HG03354 (cell line): ENCODE measurements around the gene TTL.

Experiments
- ATAC-seq: cut with Tn5 transposase; IDR thresholded peaks from one replicate; pipeline ENCODE4 v1.9.1; 2021; ENCODE audit warnings: mild to moderate bottlenecking; ENCODE audit not compliant: unreplicated experiment, poor library complexity, severe bottlenecking

The TTL gene

DNA sequence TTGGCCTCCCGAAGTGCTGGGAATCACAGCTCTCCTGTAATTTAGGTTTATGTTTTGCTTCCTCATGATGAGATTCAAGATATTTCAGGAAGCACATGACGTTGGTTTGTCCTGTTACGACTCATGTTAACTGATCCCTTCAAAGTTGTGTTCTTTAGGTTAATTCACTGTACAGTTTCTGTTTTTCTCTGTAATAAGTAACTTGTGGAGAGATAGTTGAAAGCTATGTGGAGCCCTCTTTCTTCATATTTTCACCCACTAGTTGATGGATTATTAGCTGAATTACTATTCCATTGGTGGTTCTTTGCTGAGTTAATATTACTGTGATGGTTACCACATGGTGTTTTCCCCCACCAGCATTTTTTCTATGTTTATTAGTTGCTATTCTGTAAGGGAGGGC lies 84.1 kb downstream of the TTL start:
- ATAC-seq: peak; percentile 82

DNA sequence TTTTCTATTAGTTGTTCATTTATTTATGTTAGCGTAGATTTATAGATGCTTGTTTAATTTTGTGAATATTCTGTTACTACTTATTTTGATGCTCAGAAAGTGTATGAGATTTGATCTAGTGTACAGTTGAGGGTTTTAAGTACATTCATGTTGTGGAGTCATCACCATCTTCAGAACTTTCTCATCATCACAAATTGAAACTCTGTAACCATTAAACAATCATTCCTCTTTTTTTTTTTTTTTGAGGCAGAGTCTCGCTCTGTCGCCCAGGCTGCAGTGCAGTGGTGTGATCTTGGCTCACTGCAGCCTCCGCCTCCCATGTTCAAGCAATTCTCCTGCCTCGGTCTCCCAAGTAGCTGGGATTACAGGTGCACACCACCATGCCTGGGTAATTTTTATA lies 84.6 kb downstream of the TTL start:
- peak; percentile 48 for ATAC-seq

DNA sequence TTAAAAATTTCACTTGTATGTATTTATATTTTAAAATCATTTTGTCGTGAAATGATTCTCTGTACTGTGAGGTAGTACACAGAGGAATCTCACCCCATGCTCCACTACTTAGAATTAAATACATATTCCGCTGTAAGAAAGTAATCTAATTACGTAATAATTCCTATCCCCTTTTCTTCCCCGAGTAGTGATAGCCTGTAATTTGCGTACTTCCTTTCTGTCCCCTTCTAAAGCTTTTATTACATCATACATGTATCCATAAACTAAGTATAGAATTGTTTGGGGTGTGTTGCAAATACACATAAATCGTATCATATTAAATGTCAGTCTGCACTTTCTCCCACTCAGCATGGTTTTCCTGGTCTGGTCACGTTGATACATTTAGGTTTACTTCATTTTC lies 90.0 kb downstream of the TTL start:
- no peak for ATAC-seq

DNA sequence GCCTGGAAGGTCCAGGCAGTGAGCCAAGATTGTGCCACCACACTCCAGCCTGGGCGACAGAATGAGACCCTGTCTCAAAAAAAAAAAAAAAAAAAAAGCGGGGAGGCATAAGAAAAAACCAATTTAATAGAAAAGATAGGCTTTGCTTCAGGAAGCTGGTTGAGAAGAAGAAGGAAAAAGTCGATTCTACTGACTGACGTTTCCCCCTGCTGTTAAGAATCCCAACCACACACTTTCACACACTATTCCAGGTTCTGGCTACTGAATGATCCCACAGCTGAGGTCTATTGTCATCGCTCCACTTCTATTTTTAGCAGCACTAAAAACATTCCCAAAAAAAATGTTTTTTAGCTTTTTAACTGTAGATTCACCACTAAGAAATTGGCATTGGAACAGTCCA lies 95.8 kb downstream of the TTL start:
- ATAC-seq: no peak

DNA sequence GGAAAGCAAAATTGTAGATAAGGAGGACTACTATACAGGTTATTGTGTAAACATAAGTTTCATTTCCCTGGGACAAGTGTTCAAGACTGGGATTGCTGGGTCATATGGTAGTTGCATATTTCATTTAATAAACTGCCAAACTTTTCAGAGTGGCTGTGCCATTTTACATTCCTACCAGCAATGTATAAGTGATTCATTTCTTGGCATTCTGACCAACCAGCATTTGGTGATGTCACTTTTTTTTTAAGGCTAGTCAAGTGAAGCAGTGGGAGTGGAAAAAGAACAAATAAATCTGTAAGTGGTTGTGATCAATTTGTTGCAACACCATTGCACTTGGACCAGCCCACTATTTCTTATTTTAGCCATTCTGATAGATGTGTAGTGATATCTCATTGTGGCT lies 97.3 kb downstream of the TTL start:
- no peak for ATAC-seq

DNA sequence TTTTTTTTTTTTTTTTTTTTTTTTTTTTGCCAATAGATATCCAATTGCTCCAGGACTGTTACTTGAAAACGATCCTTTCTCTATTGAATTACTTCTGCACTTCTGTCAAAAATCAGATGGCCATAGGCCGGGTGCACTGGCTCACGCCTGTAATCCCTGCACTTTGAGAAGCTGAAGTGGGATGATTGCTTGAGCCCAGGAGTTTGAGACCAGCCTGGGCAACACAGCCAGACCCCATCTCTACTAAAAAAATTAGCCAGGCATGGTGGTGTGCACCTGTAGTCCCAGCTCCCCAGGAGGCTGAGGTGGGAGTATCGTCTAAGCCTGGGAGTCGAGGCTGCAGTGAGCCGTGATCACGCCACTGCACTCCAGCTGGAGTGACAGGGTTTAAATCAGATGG lies 98.1 kb downstream of the TTL start:
- no peak for ATAC-seq

DNA sequence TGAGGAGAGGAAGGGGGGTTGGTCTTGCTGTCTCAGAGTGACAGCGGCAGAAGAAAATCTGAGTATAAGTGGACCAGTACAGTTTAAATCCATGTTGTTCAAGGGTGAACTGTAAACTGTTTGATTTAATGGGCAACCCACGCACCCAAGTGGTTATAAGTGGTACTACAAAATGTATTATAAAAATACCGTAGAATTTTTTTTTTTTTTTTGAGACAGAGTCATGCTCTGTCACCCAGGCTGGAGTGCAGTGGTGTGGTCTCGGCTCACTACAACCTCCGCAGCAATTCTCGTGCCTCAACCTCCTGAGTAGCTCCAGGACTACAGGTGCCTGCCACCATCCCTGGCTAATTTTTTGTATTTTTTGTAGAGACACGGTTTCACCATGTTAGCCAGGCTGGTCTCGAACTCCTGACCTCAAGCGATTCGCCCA lies 100.4 kb downstream of the TTL start:
- ATAC-seq: no peak

DNA sequence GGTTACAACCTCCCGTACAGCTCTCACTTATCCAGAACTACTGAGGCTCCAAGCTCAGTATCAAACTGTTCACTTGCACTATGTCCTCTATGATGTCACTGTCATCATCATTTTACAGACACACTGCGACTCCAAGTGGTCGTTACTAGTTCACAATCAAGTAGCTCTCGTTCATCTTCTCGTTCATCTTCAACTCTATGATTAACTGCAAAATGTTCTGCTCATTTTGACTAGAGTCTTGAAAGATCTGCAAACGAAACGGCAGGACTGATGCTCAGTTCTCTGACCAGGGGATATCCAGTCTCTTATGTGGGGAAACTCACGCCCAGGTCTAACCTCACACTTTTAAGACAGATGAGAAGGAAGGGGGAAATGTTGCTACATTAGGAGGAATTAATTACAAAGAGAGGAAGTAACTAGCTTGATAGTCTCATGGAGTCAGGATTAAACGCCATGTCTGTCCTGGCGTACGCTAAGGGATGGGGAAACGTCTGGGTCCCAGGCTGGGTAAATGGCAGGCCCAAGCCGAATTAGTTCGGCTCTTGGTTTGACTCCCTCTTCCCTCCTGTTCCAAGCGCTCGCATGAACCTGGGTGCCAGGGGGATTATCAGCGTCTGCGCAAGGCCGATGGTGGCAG lies 101.7 kb downstream of the TTL start:
- ATAC-seq: no peak

DNA sequence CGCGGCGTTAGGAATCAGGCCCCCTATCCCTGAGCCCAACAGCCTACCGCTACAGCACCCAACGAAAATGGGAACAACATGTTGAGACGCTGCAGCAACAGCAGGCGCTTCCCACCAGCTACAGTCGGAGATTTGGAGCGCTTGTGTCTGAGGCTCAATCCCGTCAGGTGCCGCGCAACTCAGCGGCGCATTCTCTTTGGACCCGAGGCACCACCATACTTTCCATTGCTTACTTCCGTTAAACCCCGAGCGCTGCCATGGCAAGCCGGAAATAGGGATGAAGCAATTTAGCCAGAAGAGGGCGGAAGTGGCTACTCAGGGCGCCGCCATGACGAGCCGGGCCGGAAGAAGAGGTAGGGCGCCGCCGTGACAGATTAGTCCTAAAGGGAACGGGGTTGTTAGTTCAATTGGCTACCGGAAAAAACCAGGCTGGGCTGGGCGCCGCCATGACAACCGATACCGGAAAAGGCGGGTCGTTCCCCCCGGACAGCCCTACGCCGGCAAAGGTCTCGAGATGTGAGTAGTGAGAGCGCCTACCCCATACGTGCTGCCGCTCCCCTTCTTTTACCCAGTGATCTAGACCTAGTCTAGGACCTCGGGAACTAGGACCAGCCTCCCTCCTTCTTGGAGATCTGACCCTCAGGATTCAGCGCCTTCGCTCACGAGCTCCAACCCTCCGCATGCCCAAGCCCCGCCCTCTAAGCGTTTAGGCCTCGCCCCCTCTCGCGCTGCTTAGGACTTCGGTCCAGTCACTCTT lies 102.4 kb downstream of the TTL start, which contains the start of gene CHCHD5:
Gene CHCHD5, plus strand, starts transcription at position 476 of the 757 bp plus-strand sequence. Its CDS starts 39 bp downstream, at position 515.
- ATAC-seq: peak; percentile 88

DNA sequence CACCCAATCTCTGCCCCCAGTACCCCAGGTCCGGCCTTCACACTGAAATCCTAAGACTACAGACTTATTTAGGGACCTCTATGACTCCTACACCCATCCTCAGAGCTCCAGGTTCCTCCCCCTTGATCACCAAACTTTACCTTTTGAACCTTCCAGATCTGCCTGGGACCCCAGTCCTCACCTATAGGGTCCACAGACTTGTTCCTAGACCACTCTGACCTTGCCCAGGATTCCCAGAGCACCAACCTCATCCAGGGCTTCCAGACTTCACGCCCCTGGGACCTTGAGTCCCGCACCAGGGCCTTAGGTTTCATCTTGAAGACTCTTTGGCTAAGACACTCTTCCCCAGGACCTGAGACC lies 102.9 kb downstream of the TTL start:
- no peak for ATAC-seq

DNA sequence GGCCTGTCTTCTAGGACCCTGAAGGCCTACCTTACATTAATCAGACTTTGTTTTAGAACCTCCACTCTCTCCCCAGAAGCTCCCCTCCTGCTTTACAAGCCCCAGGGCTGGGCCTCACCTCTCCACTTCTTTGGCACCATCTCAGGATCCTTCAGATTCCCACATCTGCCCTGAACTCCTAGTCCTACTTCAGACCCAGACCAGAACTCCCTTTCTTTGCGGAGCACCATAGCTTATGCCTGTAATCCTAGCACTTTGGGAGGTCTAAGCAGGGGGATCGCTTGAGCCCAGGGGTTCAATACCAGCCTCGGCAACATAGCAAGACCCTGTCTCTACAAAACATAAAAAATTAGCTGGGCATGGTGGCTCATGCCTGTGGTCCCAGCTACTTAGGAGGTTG lies 103.4 kb downstream of the TTL start:
- ATAC-seq: no peak

DNA sequence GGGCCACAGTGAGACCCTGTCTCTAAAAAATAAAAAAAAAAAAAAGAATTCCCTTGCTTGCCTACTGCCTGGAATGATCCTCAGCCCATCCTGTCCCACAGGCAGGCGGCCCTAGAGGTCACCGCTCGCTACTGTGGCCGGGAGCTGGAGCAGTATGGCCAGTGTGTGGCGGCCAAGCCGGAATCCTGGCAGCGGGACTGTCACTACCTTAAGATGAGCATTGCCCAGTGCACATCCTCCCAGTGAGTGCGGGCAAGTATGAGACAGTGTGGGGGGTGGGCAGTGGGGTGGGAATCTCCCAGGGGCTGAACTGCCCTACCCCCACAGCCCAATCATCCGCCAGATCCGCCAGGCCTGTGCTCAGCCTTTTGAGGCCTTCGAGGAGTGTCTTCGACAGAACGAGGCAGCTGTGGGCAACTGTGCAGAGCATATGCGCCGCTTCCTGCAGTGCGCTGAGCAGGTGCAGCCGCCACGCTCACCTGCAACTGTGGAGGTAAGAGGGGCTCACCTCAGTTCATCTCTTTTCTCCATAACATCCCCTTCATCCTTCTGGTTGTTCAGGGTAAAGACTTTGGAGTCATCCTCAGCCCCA lies 104.0 kb downstream of the TTL start:
- no peak for ATAC-seq

DNA sequence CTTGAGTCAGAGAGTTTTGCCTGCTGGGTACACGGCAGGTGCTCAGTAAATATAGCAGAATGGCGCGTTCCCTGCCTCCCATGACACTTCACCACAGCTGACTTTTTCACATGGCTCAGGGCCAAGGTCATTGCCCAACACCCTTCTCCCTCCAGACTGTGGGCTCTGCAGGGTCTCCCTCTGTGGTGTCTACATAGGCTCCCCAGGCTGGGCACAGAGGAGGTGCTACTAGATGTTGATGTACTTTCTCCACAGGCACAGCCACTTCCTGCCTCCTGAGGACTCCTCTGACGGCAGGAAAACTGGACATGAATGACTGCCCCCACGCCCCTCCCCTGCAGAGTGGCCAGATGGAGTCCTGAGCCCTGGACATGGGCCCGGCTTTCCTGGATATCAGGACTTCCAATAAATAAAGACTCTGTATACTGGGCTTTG lies 106.7 kb downstream of the TTL start:
- no peak for ATAC-seq
